Ovary (tissue), 9 donors: Measurements from ENCODE around the gene ROBO1. TPM values are rescaled to one million over a fixed set of nuclear protein-coding genes. Genes with fewer than 3 reads are reported as not detected.

Source experiments
- DNase-seq, 5 donors: peaks; one replicate each; pipeline ENCODE4 v3.0.0-alpha.2; 2019 to 2020
- H3K27ac ChIP-seq, 2 donors: fragments of 200-600 bp; one replicate each; pipeline versions ENCODE4 v1.5.1 to v1.8.0; 2019 to 2022
- H3K27me3 ChIP-seq: fragments of 200-600 bp; one replicate; pipeline ENCODE4 v1.8.0; 2022
- H3K36me3 ChIP-seq: fragments of 200-600 bp; sonication (generic); one replicate; pipeline ENCODE4 v1.5.1; 2019
- H3K4me1 ChIP-seq: one replicate; pipeline ENCODE4 v1.8.1; 2013; ENCODE audit warnings: mild to moderate bottlenecking, moderate library complexity; ENCODE audit not compliant: insufficient read depth
- H3K4me3 ChIP-seq: fragments of 200-600 bp; sonication (generic); one replicate; pipeline ENCODE4 v1.5.1; 2017
- H3K9me3 ChIP-seq, 2 donors: fragments of 200-600 bp in 1 of 2; sonication (generic) in 1 of 2; one replicate each; pipeline versions ENCODE4 v1.5.1 to v1.8.1; 2013 to 2019; ENCODE audit warnings: mild to moderate bottlenecking in 1 of 2, moderate library complexity in 1 of 2
- CTCF ChIP-seq, 3 donors: fragments of 450-650 bp in 2 of 3; fragments of 200-600 bp in 1 of 3; IDR thresholded peaks; one replicate each; pipeline versions ENCODE4 v1.5.1 to v1.8.0; 2016 to 2022; ENCODE audit warnings: antibody characterized with exemption in 3 of 3, mild to moderate bottlenecking in 1 of 3
- EP300 ChIP-seq: sonication (generic); formaldehyde crosslinking; IDR thresholded peaks from one replicate; pipeline ENCODE4 v1.6.1; 2017; ENCODE audit warnings: antibody characterized with exemption
- POLR2A ChIP-seq: fragments of 450-650 bp; IDR thresholded peaks from one replicate; pipeline ENCODE4 v1.6.1; 2017; ENCODE audit warnings: antibody characterized with exemption, mild to moderate bottlenecking, moderate library complexity
- WGBS, 3 donors: extraction: QIAGEN DNeasy Blood & Tissue Kit in 1 of 3; methylation state at CpG; one replicate each; pipeline versions ENCODE4 v1.1.5 to v1.1.7; 2013 to 2017; 5-methylcytosine and 5-hydroxymethylcytosine counted together
- intact Hi-C, 4 donors: fragments of 100-400 bp; cut with DNase I; formaldehyde crosslinking; loops; one replicate each; pipeline versions ENCODE4 v1.11.0 to v1.15.1; 2022 to 2023
- polyA plus RNA-seq, 2 donors: library from polyadenylated mRNA; stranded (reverse); fragments of 200-250 nt in 1 of 2; fragments of 350-450 nt in 1 of 2; fragmentation: Illumina TruSeq in 1 of 2; extraction: RNeasy Lipid Tissue Mini Kit (QIAGEN cat#74804) in 1 of 2; gene quantifications; one replicate each; pipeline ENCODE4 v1.2.3, GENCODE V29; 2013 to 2014
- total RNA-seq, 7 donors: library from RNA; depleted of rRNA in 2 of 7; stranded (reverse); fragments of >200 nt in 2 of 7; fragmentation: NEBNext Ultra II Directional in 3 of 7; extraction: Animal tissue kit (Norgen Biotek cat#: 25700) in 3 of 7; gene quantifications; one replicate each; pipeline versions ENCODE4 v1.1.0 to v1.2.4, GENCODE V29; 2016 to 2023
- donor health status: DM: no; HTN: no; CAD: no; lungs with moderate emphysema.
- donor health status: DM: no; HTN: no; CAD: no.
- donor health status: Bipolar disorder and iron deficiency.
- donor health status: DM: yes; HTN: yes; CAD: no.
- donor health status: DM: no; HTN: no; CAD: no.
- donor health status: DM: yes; HTN: yes; CAD: no.

The ROBO1 gene
- total and polyA plus RNA-seq, 9 donors, result 17.2 to 49.5 (median 29.0) TPM

GRCh38 chr3:79005084-79005483 lies 762.7 kb downstream of the ROBO1 start:
- Histone ChIP-seq H3K36me3 (no peaks in the 10 kb centered on the region), H3K9me3 (no peaks in the 10 kb centered on the region), H3K4me3 (no peak overlapping the region), H3K27ac (no peak overlapping the region), H3K27me3 (no peaks in the 10 kb centered on the region), H3K4me1 (no peaks in the 10 kb centered on the region)
- no peak for TF ChIP-seq EP300
- TF ChIP-seq POLR2A, result no peak
- TF ChIP-seq CTCF (IDR thresholded peaks at IDR 0.05), result no peak
- intact Hi-C loops, result no loop called here
- no peak for DNase-seq
- 72 to 76% (median 75%) methylated on average over 6 of the region's 6 CpGs for WGBS, 3 donors

- 93 to 99% (median 96%) methylated on average over 1 of the region's 1 CpG for WGBS, 3 donors
- no peak for TF ChIP-seq POLR2A
- TF ChIP-seq CTCF (IDR thresholded peaks at IDR 0.05), result no peak
- TF ChIP-seq EP300, result no peak
- Histone ChIP-seq H3K27me3 (no peaks in the 10 kb centered on the region), H3K36me3 (no peaks in the 10 kb centered on the region), H3K4me3 (no peak overlapping the region), H3K4me1 (no peaks in the 10 kb centered on the region), H3K9me3 (no peaks in the 10 kb centered on the region), H3K27ac (no peak overlapping the region)
- intact Hi-C loops, result no loop called here
- DNase-seq, result no peak
Observed at GRCh38 chr3:79003994-79004393, 763.8 kb downstream of the ROBO1 start.

- 21 to 33% (median 25%) methylated on average over 4 of the region's 4 CpGs for WGBS, 3 donors
- Histone ChIP-seq H3K27ac (no peak overlapping the region), H3K4me3 (no peak overlapping the region), H3K27me3 (no peaks in the 10 kb centered on the region), H3K9me3 (no peaks in the 10 kb centered on the region), H3K36me3 (no peaks in the 10 kb centered on the region), H3K4me1 (no peaks in the 10 kb centered on the region)
- no peak for DNase-seq
- intact Hi-C loops, result no loop called here
- TF ChIP-seq CTCF (IDR thresholded peaks at IDR 0.05), result no peak
- TF ChIP-seq EP300, result no peak
- no peak for TF ChIP-seq POLR2A
Observed at GRCh38 chr3:79002465-79003372, 765.1 kb downstream of the ROBO1 start.

- Histone ChIP-seq H3K27me3 (no peaks in the 10 kb centered on the region), H3K4me3 (no peak overlapping the region), H3K27ac (no peak overlapping the region), H3K4me1 (no peaks in the 10 kb centered on the region), H3K36me3 (no peaks in the 10 kb centered on the region), H3K9me3 (no peaks in the 10 kb centered on the region)
- TF ChIP-seq CTCF (IDR thresholded peaks at IDR 0.05) (no peak), POLR2A (no peak), EP300 (no peak)
- no peak for DNase-seq
- WGBS, 3 donors, result 96 to 98% (median 98%) methylated on average over 3 of the region's 3 CpGs
- intact Hi-C loops, result no loop called here
Observed at GRCh38 chr3:79001255-79001654, 766.5 kb downstream of the ROBO1 start.
